Right lobe of liver (tissue), 4 donors: ENCODE data around the gene PLA2G4F.

ENCODE experiments used
- CTCF ChIP-seq, 4 donors: fragments of 200-600 bp in 3 of 4; fragments of 450-650 bp in 1 of 4; IDR thresholded peaks; one replicate each; pipeline versions ENCODE4 v1.5.1 to v1.8.0; 2016 to 2022; ENCODE audit warnings: antibody characterized with exemption in 4 of 4, mild to moderate bottlenecking in 2 of 4
- POLR2A ChIP-seq: fragments of 450-650 bp; IDR thresholded peaks from one replicate; pipeline ENCODE4 v1.6.1; 2017; ENCODE audit warnings: antibody characterized with exemption, mild to moderate bottlenecking
- donor health status: DM: no; HTN: no; CAD: no.
- donor health status: DM: no; HTN: no; CAD: no.
- donor health status: DM: no; HTN: yes; CAD: no.

- TF ChIP-seq POLR2A: no peak
- TF ChIP-seq CTCF (IDR thresholded peaks at IDR 0.05): no peak
Measured at GRCh38 chr15:42193383-42193782, 36.9 kb upstream of the PLA2G4F start.
